ENCODE data around the gene COTL1. TPM values are rescaled to one million over a fixed set of nuclear protein-coding genes. Genes with fewer than 3 reads are reported as not detected.

The COTL1 gene
- total and polyA plus RNA-seq, 9 of the 15 experiments (the other 6 are each of a cell fraction or from before 2014, with no cell fraction given), result 27.7 to 185 (median 72.5) TPM

- no peak for TF ChIP-seq ATF6 (CRISPR knock-in tag; IDR thresholded peaks at IDR 0.05)
- no peak for TF ChIP-seq NONO (IDR thresholded peaks at IDR 0.05; ENCODE audit: low read depth in 2 of 2, low read length in 1 of 2)
- TF ChIP-seq E2F5 (CRISPR knock-in tag; IDR thresholded peaks at IDR 0.05), result no peak
- TF ChIP-seq ZNF740 (CRISPR knock-in tag; IDR thresholded peaks at IDR 0.05), result no peak
- no peak for TF ChIP-seq ZNF740 (tag; IDR thresholded peaks at IDR 0.05)
- TF ChIP-seq EGR1 (conservative IDR thresholded peaks at IDR 0.05), result peak; percentile 92
- TF ChIP-seq PML (IDR thresholded peaks at IDR 0.05; ENCODE audit: low read length), result no peak
- TF ChIP-seq LCOR (CRISPR knock-in tag; IDR thresholded peaks at IDR 0.05), result no peak
- no peak for TF ChIP-seq ZNF146 (CRISPR knock-in tag; IDR thresholded peaks at IDR 0.05; ENCODE audit: unreplicated experiment)
- peak; percentile 49; the same call in 1 of the 2 replicates for TF ChIP-seq MYNN (IDR thresholded peaks at IDR 0.05)
- no peak for TF ChIP-seq MYNN (CRISPR knock-in tag; IDR thresholded peaks at IDR 0.05)
- TF ChIP-seq NFIX (CRISPR knock-in tag; IDR thresholded peaks at IDR 0.05; ENCODE audit: low read depth), result no peak
- no peak for TF ChIP-seq ZFP91 (CRISPR knock-in tag; IDR thresholded peaks at IDR 0.05)
- no peak for TF ChIP-seq E2F8 (IDR thresholded peaks at IDR 0.05; ENCODE audit: low read depth, partially characterized antibody)
- TF ChIP-seq SFPQ (IDR thresholded peaks at IDR 0.05; ENCODE audit: low read depth, low read length), result no peak
- no peak for TF ChIP-seq HMBOX1 (IDR thresholded peaks at IDR 0.05)
Measured at GRCh38 chr16:84599521-84600202, 18.2 kb downstream of the COTL1 start (continued).

All from K562 (cell line).